ENCODE measurements around the gene NUFIP2. TPM values are rescaled to one million over a fixed set of nuclear protein-coding genes. Genes with fewer than 3 reads are reported as not detected.
A peak's percentile ranks its signal among the peaks of the same experiment; 100 is the strongest.

Gene NUFIP2
- total RNA-seq, 4 donors from 2014 or later, result 19.8 to 40.8 (median 25.4) TPM

- no peak overlapping the region for H3K4me3 ChIP-seq
- intact Hi-C loops (cut with DNase I; ENCODE audit: low total_unique reads) (no loop called here), in situ Hi-C loops (cut with MboI; ENCODE audit: low pct_ligation_motif_present in 1 of 4, low pct_unique_long_range_greater_than_20kb in 1 of 4, low sequenced_read_pairs in 3 of 4) (loop anchor here in 1 of 4 donors (25.0 kb wide), 1 partner anchor 231 kb away; the partner anchor contains the start of gene SEZ6)
- TF ChIP-seq POLR2A (IDR thresholded peaks at IDR 0.05) (no peak), CTCF (IDR thresholded peaks at IDR 0.05) (peak in 2 of 5 experiments; percentile 11 to 17)
- WGBS, 2 donors (ENCODE audit: low coverage in 1 of 2), result 38 to 53% methylated on average over 4 of the region's 4 CpGs
- H3K4me1 ChIP-seq, result peaks cover 0 to 8% (median 0%) of the 10 kb centered on the region in 4 donors
- DNase-seq, result no peak
- no peak overlapping the region for H3K27ac ChIP-seq
- no peaks in the 10 kb centered on the region for H3K9me3 ChIP-seq
- H3K27me3 ChIP-seq, result no peaks in the 10 kb centered on the region
- no peaks in the 10 kb centered on the region for H3K36me3 ChIP-seq
Measured at GRCh38 chr17:29243792-29244191, 50.2 kb downstream of the NUFIP2 start.

GRCh38 chr17:29242790-29243189 lies 51.2 kb downstream of the NUFIP2 start:
- intact Hi-C loops (cut with DNase I; ENCODE audit: low total_unique reads), result no loop called here
- in situ Hi-C loops (cut with MboI; ENCODE audit: low pct_ligation_motif_present in 1 of 4, low pct_unique_long_range_greater_than_20kb in 1 of 4, low sequenced_read_pairs in 3 of 4), result loop anchor here in 1 of 4 donors (25.0 kb wide), 1 partner anchor 230 kb away; the partner anchor contains the start of gene SEZ6
- no peak for DNase-seq
- Histone ChIP-seq H3K4me3 (no peak overlapping the region), H3K9me3 (no peaks in the 10 kb centered on the region), H3K4me1 (peaks cover 0 to 8% (median 0%) of the 10 kb centered on the region in 4 donors), H3K36me3 (no peaks in the 10 kb centered on the region), H3K27ac (no peak overlapping the region), H3K27me3 (no peaks in the 10 kb centered on the region)
- TF ChIP-seq POLR2A (IDR thresholded peaks at IDR 0.05), result no peak
- no peak for TF ChIP-seq POLR2AphosphoS5 (IDR thresholded peaks at IDR 0.05)
- TF ChIP-seq EP300 (IDR thresholded peaks at IDR 0.05; ENCODE audit: low read depth), result no peak
- no peak for TF ChIP-seq CTCF (IDR thresholded peaks at IDR 0.05)
- WGBS, 2 donors (ENCODE audit: low coverage in 1 of 2), result 80 to 90% methylated on average over 1 to 6 of the region's 6 CpGs

GRCh38 chr17:29242051-29242450 lies 51.9 kb downstream of the NUFIP2 start:
- in situ Hi-C loops (cut with MboI; ENCODE audit: low pct_ligation_motif_present in 1 of 4, low pct_unique_long_range_greater_than_20kb in 1 of 4, low sequenced_read_pairs in 3 of 4), result loop anchor here in 1 of 4 donors (25.0 kb wide), 1 partner anchor 230 kb away; the partner anchor contains the start of gene SEZ6
- intact Hi-C loops (cut with DNase I; ENCODE audit: low total_unique reads), result no loop called here

More at GRCh38 chr17:29242051-29242450, 51.9 kb downstream of the NUFIP2 start:
- no peaks in the 10 kb centered on the region for H3K36me3 ChIP-seq
- no peaks in the 10 kb centered on the region for H3K27me3 ChIP-seq
- TF ChIP-seq CTCF (IDR thresholded peaks at IDR 0.05) (no peak), EP300 (IDR thresholded peaks at IDR 0.05; ENCODE audit: low read depth) (no peak), POLR2A (IDR thresholded peaks at IDR 0.05) (no peak), POLR2AphosphoS5 (IDR thresholded peaks at IDR 0.05) (no peak)
- no peak overlapping the region for H3K27ac ChIP-seq
- DNase-seq, result no peak
- H3K4me1 ChIP-seq, result peaks cover 0 to 8% (median 0%) of the 10 kb centered on the region in 4 donors
- H3K9me3 ChIP-seq, result no peaks in the 10 kb centered on the region
- no peak overlapping the region for H3K4me3 ChIP-seq
- 88 to 100% methylated on average over 1 of the region's 1 CpG for WGBS, 2 donors (ENCODE audit: low coverage in 1 of 2)

All from transverse colon (tissue), 4 donors.